ENCODE data around the gene MBTPS1. TPM values are rescaled to one million over a fixed set of nuclear protein-coding genes. Genes with fewer than 3 reads are reported as not detected.

The MBTPS1 gene
- total and polyA plus RNA-seq, 8 donors, result 21.4 to 112 (median 56.1) TPM

DNA sequence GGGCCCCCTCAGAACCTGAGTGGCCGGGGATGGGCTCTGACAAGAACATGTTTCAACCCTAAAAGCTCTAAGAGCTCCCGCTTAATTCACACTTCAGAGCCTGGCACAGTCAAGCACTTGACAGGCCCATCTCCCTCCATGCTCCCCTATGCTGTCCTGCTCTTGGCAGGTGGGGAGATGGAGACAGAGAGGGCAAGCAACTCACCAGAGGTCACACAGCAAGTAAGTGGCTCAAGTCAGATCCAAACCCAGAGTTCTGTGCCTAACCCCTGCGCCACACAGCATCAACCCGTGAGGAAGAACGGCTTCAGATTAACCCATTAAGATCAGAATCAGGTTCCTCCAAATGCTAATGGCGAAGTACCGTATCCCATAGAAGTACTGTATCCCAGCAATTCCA, 112.3 kb downstream of the MBTPS1 start:
- H3K4me3 ChIP-seq, result no peak overlapping the region
- WGBS, 5 donors, result 74 to 80% (median 76%) methylated on average over 7 of the region's 7 CpGs
- H3K4me1 ChIP-seq, result no peaks in the 10 kb centered on the region
- H3K27me3 ChIP-seq, result peaks cover 0 to 81% (median 8%) of the 10 kb centered on the region in 3 donors
- intact Hi-C loops (cut with DNase I; ENCODE audit: low total_unique reads), result no loop called here
- no peaks in the 10 kb centered on the region for H3K36me3 ChIP-seq
- TF ChIP-seq POLR2AphosphoS5 (IDR thresholded peaks at IDR 0.05) (no peak), POLR2A (IDR thresholded peaks at IDR 0.05) (no peak)
- no peaks in the 10 kb centered on the region for H3K9me3 ChIP-seq
- no peak overlapping the region for H3K27ac ChIP-seq
- DNase-seq, result no peak

Small RNAs within 50 kb of the gene (small RNA-seq; reads per million reads assigned to genes)
- gene RNA5SP432, result 0 reads per million in 4 donors

Other genes with a start within 250 kb of the MBTPS1 start
- gene MLYCD, start 217.8 kb downstream of the MBTPS1 start, total RNA-seq, result 10 to 100 TPM; 14.0 to 43.8 (median 22.0) TPM
- 1 to 10 TPM; 2.9 to 3.5 (median 3.0) TPM for gene MLYCD, start 217.8 kb downstream of the MBTPS1 start, polyA plus RNA-seq
- gene OSGIN1, start 163.7 kb downstream of the MBTPS1 start, total RNA-seq, result 10 to 100 TPM in 3 of 5 donors, 1 to 10 TPM in 2; 2.6 to 28.6 (median 24.5) TPM
- gene OSGIN1, start 163.7 kb downstream of the MBTPS1 start, polyA plus RNA-seq, result 10 to 100 TPM in 1 of 3 donors, 1 to 10 TPM in 2; 8.3 to 10.5 (median 9.9) TPM
- 10 to 100 TPM in 1 of 5 donors, 1 to 10 TPM in 1, not detected in 3; 1.7 to 11.2 TPM for gene NECAB2, start 148.7 kb downstream of the MBTPS1 start, total RNA-seq
- gene NECAB2, start 148.7 kb downstream of the MBTPS1 start, polyA plus RNA-seq, result 1 to 10 TPM in 1 of 3 donors, under 1 TPM in 2; 0.46 to 1.7 (median 0.65) TPM
- not detected for gene SLC38A8, start 74.1 kb downstream of the MBTPS1 start, total RNA-seq
- under 1 TPM in 1 of 3 donors, not detected in 2; 0.08 TPM for gene SLC38A8, start 74.1 kb downstream of the MBTPS1 start, polyA plus RNA-seq
- gene HSDL1, start 28.2 kb upstream of the MBTPS1 start, total RNA-seq, result 100 to 1,000 TPM in 1 of 5 donors, 10 to 100 TPM in 3, 1 to 10 TPM in 1; 7.2 to 374 (median 16.5) TPM
- 1 to 10 TPM; 7.5 to 7.9 (median 7.8) TPM for gene HSDL1, start 28.2 kb upstream of the MBTPS1 start, polyA plus RNA-seq
- 10 to 100 TPM in 1 of 5 donors, 1 to 10 TPM in 1, under 1 TPM in 1, not detected in 2; 0.37 to 11.4 (median 6.2) TPM for gene DNAAF1, start 28.4 kb upstream of the MBTPS1 start, total RNA-seq
- 1 to 10 TPM in 2 of 3 donors, not detected in 1; 1.2 to 1.4 TPM for gene DNAAF1, start 28.4 kb upstream of the MBTPS1 start, polyA plus RNA-seq
- 100 to 1,000 TPM in 2 of 5 donors, 10 to 100 TPM in 3; 18.9 to 377 (median 40.3) TPM for gene TAF1C, start 70.1 kb upstream of the MBTPS1 start, total RNA-seq
- gene TAF1C, start 70.1 kb upstream of the MBTPS1 start, polyA plus RNA-seq, result 10 to 100 TPM; 15.3 to 42.0 (median 22.7) TPM
- under 1 TPM in 1 of 5 donors, not detected in 4; 0.18 TPM for gene ADAD2, start 74.2 kb upstream of the MBTPS1 start, total RNA-seq
- 1 to 10 TPM in 2 of 3 donors, under 1 TPM in 1; 0.76 to 4.3 (median 4.2) TPM for gene ADAD2, start 74.2 kb upstream of the MBTPS1 start, polyA plus RNA-seq
- gene KCNG4, start 123.1 kb upstream of the MBTPS1 start, total RNA-seq, result not detected
- gene KCNG4, start 123.1 kb upstream of the MBTPS1 start, polyA plus RNA-seq, result not detected
- 10 to 100 TPM in 4 of 5 donors, not detected in 1; 10.7 to 64.3 (median 20.8) TPM for gene WFDC1, start 177.9 kb upstream of the MBTPS1 start, total RNA-seq
- 10 to 100 TPM; 12.9 to 19.4 (median 13.9) TPM for gene WFDC1, start 177.9 kb upstream of the MBTPS1 start, polyA plus RNA-seq

All from stomach (tissue), 9 donors.